SKM-1 (cell line): ENCODE data around the gene TLE4.
"Not testable (repeated sequence)": the region's sequence is repeated elsewhere in the genome, so short reads cannot be mapped to it uniquely, and the experiment has no call there.

Experiments
- DNase-seq: peaks from one replicate; lab custom pipeline; 2025; ENCODE audit not compliant: unreplicated experiment; lab: John Stamatoyannopoulos, UW

TLE4 gene

GRCh38 chr9:79709743-79710674 is 138.2 kb downstream of the TLE4 start:
- DNase-seq = no peak

DNA sequence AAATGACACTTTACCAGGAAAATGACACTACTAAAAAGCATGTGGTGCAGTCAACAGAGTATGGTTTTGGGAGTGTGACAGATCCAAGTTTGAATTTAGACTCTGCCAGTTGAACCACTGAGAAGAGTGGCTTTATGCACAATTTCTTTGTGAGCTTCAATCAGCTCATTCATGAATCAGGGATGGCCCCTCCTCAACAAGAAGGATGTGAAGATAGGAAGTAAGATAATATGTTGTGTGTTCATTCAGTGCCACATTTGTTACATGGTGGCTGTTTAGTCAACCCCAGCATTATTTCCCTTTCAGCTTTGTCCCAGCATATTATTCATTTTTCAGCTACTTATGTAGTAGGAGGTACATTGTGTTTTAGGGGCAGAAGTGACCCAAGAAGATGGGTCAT is 140.1 kb downstream of the TLE4 start:
- DNase-seq = no peak

DNA sequence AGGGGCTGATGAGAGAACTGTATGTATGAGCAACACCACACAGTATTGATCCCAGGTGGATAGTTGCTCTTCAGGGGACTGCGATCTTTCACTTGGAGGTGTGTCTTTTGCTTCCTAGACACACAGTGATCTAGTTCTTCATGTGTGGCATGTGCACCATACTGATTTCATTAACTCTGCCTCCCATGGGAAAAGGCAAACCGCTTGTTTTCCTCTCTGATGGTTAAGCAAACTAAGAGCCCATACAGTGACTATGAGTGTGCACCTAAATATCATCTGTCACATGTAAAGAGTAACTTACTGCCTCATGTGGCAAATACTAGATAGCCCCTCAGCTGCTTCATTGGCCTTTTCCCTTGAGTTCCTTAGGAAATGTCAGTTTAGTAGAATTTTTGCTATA is 147.3 kb downstream of the TLE4 start:
- DNase-seq = no peak

DNA sequence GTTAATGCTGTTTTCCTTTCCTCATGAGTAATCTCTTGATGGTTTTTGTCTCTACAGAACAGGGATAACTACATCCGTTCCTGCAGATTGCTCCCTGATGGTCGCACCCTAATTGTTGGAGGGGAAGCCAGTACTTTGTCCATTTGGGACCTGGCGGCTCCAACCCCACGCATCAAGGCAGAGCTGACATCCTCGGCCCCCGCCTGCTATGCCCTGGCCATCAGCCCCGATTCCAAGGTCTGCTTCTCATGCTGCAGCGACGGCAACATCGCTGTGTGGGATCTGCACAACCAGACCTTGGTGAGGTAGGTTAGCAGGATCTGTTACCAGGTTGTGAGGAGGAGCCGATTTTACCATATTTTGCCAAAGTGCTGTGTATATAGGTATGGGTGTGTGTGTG is 148.2 kb downstream of the TLE4 start:
- DNase-seq = no peak

GRCh38 chr9:79731171-79731890 is 159.6 kb downstream of the TLE4 start:
- DNase-seq = no peak

DNA sequence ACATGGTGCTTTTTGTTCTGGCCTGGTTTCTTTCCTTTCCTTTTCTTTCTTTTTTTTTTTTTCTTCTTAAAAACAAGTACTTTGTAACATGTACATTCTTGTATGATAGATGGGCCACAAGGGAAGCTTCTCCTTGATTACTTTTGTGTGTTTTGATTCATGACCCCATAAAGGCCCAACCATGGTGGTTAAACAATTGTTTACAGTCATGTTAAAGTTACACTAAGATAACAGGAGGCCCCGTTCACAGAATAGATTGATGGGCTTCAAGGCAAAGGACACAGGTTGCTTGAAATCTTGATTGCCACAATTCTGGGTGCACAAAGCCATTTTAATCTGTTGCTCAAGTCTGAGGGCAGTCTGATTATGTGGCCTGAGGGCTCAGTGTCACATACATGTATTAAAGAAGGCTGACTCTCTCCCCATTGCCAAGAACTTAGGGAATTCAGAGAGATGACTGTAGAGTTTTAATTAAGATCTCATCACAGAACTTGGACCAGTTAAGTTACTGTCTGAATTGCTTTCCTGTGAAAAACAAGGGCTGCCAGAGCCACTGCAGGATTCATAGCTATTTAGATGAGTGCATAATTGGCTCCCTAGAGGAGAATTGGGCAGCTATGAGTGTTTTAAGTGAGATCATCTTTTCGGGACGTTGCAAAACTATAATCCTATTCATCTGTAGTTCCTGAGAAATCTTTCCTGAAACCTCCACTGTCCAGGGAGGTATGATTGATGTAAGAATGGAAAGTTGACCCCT is 163.4 kb downstream of the TLE4 start:
- DNase-seq = no peak

DNA sequence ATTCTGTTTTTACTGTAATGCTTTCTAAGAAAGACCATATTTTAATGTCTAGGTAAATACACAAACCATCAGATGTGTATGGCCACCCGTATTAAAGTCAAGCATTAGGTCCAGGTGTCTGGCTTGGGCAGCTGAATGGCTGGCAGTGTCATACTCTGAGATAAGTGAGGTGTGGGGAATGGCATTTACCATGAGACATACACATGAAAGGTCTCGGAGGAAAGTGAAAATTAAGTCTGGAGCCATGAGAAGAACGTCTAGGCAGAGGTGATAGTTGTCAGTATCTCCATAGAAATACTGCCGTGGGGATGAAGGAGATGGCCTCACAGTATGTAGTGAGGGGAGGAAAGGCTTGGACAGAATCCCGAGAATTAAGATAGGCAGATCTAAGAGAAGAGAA is 164.3 kb downstream of the TLE4 start:
- DNase-seq = no peak

- DNase-seq = no peak
Observed at GRCh38 chr9:79741381-79741780, 169.6 kb downstream of the TLE4 start.

DNA sequence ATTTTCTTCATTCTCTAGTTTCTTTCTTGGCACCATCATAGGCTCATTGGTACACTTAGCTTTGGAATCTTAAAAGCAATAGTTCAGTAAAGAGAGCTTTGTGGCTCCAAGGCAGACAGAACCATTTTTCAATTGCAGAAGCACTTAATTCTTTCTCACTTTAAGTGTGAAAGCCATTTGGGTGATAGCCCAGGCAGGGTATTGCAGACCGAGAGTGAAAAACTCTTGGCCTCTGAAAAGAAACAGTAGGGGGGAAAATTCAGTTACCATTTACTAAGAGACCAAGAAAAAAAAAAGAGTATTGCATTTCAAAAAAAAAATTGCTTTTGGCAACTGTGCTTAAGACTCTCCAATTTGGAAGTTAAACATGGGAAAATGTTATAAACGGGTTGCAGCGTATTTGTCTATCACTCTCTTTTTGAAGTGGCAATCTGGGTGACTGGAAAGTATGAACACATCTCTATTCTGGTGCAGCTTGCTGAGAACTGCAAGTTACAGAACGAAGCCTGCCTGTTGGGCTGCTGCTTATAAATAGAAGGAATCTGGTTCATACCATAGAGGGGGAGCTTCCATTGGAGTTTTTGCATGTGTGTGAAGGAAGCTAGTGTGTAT is 170.5 kb downstream of the TLE4 start:
- no peak for DNase-seq

DNA sequence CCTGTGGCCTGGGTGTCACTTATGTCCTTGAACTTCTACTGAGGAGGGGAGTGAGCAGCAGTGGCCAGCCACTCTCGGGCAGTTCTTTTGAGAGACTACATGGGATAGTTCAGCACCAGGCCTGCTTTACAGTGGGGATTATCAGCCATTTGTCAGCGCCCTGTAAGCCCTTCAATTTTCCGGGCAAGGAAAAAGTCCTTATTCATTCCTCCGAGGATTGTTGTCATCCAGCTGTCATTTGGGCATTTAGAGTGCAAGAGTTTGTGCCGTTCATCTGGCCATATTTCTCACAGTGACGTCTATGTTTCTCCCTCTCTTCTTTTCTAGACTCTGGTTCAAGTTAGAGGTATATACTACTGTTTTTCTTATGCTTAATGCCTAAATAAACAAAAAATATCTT is 172.8 kb downstream of the TLE4 start:
- DNase-seq = no peak

GRCh38 chr9:79745752-79746336 is 174.1 kb downstream of the TLE4 start:
- DNase-seq = no peak

- not testable (repeated sequence) for DNase-seq
Observed at GRCh38 chr9:79751895-79752466, 180.2 kb downstream of the TLE4 start.

DNA sequence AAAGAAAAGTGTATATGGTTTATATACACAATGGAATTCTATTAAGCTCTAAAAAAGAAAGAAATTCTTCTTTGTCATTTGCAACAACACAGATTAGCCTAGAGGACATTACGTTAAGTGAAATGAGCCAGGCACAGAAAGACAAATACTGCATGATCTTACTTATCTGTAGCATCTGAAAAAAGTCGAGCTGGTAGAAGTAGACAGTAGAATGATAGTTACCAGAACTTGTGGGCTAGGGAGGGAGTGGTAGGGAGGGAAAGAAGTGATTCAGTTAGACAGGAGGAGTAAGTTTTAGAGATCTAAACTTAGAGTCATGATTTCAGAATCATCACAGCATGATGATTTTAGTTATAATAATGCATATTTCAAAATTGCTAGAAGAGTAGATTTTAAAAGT is 184.6 kb downstream of the TLE4 start:
- no peak for DNase-seq

DNA sequence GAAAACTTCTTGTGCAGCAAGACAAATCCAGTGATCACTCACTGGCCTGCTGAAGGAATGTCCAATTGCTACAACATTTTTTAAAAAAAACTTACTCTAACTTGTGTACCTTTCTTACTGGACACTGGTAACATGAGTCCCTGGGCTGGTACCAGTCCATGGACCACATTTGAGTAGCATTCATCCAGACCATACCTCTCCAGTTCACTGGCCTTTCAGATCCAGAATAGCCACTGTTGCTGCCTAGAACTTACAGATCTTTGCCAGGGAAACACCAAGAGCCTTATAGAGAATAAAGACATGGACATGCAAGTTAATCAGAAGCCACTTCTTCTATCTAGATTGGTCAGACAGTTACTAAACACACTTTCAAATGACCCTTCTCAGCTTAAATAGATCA is 185.3 kb downstream of the TLE4 start:
- no peak for DNase-seq

GRCh38 chr9:79757881-79758669 is 186.3 kb downstream of the TLE4 start:
- no peak for DNase-seq

- DNase-seq = no peak
Observed at GRCh38 chr9:79759460-79759859, 187.7 kb downstream of the TLE4 start.

DNA sequence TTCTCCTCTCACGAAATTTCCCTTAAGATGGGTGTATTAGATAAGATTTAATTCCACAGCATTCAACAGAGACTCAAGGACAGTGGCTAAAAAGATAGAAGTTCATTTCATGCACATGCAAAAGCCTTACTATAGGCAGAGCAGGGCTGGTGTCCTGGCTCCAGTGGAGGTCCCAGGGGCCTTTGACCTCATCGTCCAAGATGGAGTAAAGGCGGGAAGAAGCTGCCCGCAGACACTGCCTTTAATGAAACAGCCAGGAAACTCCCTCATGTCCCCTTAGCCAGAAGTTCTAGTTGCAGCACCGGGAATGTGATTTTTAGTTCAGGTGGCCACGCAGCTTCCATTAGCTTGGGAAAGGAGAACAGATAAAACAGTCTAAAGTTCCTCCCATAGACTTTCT is 190.3 kb downstream of the TLE4 start:
- DNase-seq = no peak

- DNase-seq = no peak
Observed at GRCh38 chr9:79763671-79764285, 192.0 kb downstream of the TLE4 start.

DNA sequence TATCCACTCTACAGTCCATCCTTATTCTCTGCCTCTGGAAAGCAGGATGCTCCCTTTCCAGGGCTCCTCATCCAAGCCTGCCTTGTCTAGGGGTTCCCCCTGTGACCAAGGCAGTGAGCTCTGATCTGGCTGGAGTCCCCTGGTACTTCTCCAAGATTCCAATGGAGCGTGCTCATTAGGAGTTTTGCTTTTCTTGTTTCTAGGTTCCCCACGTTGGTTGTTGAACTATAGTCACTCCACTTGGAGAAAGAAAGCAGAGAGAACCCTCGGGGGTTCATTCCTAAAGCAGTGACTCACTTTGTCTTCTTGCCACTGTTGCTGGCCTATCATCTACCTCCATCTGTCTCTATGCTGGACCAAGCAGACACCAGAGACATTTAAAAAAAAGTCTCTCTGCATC is 192.6 kb downstream of the TLE4 start:
- DNase-seq = no peak
